HG03520 (cell line): ENCODE data around the gene PC.
"Not testable (repeated sequence)": the region's sequence is repeated elsewhere in the genome, so short reads cannot be mapped to it uniquely, and the experiment has no call there.

Experiments
- ATAC-seq: cut with Tn5 transposase; IDR thresholded peaks from one replicate; pipeline ENCODE4 v1.9.1; 2021; ENCODE audit warnings: mild to moderate bottlenecking, moderate library complexity; ENCODE audit not compliant: unreplicated experiment

Gene PC

DNA sequence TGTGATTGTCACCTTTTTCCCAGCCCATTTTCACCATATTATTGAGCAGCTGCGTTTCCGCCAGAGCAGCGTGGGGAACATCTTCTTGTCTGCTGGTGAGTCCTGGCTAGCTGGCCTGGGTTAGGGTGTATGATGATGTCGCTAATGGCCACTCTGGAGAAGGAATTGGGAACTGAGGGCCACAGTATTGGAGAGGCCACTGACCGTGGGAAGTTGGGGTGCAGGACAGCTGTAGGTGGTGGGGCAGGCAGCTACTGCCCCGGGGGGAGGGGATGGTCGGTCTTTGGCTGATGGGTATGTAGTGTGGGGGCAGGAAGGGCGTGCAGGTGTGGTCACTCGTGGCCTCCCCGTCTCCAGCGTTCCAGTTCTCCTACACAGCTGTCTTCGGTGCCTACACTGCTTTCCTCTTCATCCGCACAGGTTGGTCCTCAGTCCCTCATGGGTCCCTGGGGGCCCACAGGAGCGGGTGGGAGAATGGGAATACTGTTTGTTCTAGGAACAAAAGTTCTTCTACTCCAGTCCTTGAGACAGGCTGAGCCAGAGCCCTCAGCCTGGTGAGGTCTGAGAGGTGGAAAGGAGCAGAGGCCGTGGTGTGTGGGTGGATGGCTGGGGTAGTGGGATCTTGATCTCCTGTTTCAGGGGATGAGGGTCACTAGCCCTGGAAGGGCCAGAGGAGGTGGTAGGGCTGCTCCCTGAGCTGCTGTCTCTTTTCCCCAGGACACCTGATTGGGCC is 112.9 kb downstream of the PC start:
- ATAC-seq, result no peak

DNA sequence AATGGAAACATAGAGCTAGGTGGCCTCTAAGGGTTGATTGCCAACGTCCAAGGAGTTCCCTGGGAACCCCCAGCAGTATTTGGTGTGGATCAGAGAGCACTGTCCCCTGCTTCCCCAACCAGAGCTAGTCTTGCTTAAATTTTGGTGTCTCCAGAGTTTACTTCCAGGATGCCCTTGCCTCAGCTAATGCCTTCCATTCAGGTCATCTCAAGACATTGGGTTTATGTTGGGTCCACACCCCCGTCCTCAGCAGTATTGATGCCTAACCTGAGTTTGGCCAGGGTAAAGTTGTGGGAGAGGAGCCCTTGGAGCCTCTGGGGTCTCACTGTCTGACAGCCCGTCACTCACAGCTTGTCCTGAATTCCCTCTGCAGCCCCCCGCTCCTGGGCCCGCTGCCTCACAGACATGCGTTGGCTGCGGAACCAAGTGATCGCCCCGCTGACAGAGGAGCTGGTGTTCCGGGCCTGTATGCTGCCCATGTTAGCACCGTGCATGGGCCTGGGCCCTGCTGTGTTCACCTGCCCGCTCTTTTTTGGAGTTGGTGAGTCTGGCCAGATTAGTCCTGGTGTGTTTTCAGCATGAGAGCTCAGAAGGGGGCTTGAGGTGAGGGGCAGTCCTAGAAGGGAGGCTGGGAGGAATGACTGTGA is 113.6 kb downstream of the PC start:
- no peak for ATAC-seq

DNA sequence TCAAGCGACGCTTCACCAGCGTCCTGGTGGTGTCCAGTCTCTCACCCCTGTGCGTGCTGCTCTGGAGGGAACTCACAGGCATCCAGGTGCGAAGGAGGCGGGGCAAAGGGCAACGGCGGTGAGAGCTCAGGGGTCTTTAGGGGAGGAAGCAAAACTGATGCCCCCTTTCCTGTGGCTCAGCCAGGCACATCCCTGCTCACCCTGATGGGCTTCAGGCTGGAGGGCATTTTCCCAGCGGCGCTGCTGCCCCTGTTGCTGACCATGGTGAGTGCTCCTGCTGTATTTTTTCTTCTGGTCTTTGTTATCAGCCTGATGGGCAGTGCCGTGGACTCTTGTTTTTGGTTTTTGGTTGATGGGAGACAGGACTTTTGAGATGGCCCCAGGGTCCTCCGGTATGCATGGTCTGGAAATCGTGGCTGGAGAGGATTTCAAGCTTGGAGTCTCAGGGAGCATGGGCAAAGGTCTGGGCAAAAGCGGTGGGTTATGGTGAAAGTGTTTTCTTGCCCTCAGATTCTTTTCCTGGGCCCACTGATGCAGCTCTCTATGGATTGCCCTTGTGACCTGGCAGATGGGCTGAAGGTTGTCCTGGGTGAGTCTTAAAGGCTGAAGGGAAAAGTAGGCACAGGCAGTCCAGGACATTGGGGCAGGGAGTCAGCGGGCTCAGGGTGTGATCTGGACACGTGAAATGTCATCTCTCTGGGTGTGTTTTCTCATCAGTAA is 114.2 kb downstream of the PC start:
- no peak for ATAC-seq

DNA sequence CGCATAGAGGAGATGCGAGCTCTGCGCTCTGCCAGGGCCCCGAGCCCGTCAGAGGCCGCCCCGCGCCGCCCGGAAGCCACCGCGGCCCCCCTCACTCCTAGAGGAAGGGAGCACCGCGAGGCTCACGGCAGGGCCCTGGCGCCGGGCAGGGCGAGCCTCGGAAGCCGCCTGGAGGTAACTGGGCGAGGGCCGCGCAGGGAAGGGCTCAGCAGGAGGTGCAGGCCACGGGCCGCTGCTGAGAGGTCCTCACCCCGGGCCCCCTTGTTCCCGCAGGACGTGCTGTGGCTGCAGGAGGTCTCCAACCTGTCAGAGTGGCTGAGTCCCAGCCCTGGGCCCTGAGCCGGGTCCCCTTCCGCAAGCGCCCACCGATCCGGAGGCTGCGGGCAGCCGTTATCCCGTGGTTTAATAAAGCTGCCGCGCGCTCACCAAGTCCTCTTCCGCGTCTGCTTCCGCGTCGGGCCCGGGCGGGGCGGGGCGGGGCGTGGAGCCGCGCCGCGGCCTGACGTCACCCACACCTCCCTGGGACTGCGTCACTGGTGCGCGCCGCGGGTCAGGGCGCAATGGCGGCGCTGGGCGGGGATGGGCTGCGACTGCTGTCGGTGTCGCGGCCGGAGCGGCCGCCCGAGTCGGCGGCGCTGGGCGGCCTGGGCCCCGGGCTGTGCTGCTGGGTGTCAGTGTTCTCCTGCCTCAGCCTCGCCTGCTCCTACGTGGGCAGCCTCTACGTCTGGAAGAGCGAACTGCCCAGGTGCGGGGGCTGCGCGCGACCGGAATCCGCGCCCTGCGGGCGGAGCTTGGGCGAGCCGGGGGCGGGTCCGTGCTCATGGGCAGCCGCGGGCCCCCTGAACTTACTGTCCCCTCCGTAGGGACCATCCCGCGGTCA is 115.0 kb downstream of the PC start, which contains the start of gene RCE1:
TSS of gene RCE1 (plus strand) at position 546 of the 880 bp plus-strand sequence. CDS start at position 561, 15 bp downstream.
- ATAC-seq, result peak; percentile 67

DNA sequence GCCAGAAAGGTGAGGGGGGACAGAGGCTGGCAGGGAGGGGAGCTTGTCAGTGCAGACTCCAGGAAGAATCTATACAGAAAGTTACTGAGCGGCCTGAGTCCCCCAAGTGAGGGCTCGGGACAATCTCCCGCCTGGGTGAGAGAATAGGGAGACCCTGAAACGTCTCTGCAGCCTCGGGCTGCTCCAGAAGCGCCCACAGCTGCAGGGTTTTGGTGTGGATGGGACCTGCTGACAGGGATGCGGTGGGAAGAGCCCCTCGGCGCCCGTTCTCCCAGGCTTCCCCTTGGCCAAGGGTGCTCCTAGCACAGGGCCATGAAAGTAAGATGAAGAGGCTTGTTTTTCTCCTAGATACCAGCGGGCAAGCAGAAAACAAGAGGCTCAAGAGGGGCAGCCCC is 115.7 kb downstream of the PC start:
- ATAC-seq, result peak; percentile 5

DNA sequence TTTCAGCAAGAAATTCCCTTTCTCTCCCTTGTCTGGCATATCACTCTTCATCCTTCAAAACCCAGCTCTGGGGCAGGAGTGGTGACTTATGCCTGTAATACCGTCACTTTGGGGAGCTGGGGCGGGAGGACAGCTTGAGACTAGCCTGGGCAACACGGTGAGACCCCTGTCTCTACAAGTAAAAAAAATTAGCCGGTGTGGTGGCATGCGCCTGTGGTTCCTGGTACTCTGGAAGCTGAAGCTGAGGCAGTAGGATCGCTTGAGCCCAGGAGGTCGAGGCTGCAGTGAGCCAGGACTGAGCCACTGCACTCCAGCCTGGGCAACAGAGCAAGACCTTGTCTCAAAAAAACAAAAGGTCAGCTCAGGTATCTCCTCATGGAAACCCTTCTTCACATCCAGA is 116.3 kb downstream of the PC start:
- no peak for ATAC-seq

DNA sequence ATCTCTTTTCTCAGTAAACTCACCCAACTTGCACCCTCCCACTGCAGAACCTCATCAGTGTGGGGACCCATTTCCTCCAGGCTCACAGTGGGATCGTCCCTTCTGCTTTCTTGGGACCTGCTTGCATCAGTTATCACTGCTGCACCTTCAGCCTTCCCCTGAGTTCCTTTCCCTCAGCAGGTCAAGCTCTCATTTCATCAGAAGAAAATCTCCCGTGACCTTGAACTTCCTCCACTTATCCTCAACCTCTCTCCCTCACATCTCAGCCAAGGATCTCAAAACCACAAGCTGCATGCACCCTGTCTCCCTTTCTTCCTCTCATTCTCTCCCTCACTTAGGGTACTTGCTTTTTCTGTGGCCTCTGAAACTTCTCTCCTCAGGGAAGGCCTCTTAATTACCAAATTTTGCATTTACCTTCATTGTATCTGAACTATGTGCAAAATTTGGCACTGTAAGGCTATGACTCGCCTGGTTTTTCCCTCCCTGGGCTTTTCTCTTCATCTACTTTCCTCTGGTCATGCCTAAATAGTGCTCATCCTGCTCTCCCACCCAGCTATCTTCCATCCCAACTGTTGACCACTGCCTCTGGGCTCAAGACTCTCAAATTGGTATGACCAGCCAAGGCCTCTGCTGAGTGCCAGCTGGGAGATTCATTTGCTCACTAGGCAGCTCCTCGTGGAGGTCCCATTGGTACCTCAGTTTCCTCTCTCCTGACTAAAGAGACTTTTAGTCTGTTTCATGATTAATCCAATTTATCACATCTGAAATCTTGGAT is 117.7 kb downstream of the PC start:
- ATAC-seq, result no peak

DNA sequence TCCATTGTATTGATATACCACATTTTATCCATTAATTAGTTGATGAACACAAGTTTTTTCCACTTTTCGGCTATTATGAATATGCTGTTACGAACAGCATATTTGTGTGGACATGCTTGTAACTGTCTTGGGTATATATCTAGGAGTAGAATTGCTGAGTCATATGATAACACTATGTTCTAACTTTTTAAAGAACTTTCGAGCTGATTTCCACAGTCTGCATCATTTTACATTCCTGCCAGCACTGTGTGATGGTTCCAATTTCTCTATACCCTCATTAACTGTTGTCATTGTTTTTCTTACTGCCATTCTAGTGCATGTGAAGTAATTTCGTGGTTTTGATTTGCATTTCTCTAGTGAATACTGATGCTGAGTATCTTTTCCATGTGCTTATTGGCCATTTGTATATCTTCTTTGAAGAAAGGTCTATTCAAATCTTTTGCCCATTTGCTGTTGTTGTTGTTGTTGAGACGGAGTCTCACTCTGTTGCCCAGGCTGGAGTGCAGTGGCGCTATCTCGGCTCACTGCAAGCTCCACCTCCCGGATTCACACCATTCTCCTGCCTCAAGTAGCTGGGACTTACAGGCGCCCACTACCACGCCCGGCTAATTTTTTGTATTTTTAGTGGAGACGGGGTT is 122.3 kb downstream of the PC start:
- no peak for ATAC-seq

DNA sequence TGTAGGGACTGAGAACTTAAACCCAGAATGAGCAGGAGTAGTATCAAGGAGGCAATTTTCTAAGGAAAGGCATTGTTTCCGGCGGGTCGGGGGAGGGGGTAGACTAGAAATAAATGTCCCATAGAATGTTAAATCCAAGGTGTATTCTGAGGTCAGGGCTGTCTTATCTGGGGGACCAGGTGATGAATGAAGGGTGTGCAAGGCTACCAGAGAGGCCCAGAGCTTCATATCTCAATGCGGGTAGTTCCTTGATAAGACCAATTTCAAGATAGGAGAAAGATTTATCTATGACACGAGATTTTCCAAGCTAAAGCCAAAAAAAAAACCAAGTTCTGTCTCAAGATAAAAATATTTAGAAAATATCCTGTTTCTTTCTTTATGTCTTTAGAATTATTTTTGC is 123.2 kb downstream of the PC start:
- ATAC-seq, result no peak

DNA sequence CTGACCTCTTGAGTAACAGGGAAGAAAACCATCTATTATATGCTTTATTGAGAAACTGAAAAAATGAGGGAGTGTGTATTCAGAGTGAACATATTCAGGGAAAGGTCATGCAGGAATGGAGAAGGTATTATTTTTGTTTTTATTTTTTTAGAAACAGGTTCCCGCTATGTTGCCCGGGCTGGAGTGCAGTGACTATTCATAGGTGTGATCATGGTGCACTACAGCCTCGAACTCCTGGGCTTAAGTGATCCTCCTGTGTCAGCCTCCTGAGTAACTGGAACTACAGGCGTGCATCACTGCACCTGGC is 123.7 kb downstream of the PC start:
- ATAC-seq, result no peak

DNA sequence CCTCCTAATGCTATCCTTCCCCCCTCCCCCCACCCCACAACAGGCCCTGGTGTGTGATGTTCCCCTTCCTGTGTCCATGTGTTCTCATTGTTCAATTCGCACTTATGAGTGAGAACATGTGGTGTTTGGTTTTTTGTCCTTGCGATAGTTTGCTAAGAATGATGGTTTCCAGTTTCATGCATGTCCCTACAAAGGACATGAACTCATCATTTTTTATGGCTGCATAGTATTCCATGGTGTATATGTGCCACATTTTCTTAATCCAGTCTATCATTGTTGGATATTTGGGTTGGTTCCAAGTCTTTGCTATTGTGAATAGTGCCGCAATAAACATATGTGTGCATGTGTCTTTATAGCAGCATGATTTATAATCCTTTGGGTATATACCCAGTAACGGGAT is 133.6 kb downstream of the PC start:
- not testable (repeated sequence) for ATAC-seq

DNA sequence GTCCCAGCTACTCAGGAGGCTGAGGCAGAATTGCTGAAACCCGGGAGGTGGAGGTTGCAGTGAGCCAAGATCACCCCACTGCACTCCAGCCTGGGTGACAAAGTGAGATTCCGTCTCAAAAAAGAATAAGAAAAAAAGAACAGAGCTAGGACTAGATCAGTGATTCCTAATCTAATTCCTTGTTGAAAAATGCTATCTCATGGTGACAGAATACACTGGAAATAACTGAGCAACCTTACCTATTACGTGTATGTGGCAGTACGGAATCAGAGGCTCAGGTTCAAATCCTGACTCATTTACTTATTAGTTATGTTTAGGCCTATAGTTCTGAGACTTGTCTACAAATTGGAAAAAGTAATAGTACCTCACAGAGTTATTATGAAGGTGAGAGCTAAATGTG is 134.5 kb downstream of the PC start:
- ATAC-seq, result no peak

DNA sequence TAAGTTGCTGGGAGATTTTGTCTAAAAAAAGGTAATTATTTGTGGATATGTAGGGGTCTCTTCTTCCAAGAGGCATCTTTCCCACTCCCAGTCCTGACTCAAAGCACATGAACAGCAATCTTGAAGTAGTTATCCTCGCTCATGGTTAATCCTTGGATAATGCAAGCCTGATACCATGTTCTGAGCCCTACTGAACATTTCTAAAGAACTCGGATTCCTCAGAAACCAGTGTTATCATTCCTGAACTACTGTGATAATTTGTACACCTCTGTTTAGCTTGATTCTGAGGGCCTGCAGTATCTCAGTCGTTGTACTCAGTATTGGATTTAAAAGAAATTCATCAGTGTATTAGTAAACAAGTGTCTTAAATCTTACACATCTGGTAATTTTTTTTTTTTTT is 137.3 kb downstream of the PC start:
- ATAC-seq, result no peak

DNA sequence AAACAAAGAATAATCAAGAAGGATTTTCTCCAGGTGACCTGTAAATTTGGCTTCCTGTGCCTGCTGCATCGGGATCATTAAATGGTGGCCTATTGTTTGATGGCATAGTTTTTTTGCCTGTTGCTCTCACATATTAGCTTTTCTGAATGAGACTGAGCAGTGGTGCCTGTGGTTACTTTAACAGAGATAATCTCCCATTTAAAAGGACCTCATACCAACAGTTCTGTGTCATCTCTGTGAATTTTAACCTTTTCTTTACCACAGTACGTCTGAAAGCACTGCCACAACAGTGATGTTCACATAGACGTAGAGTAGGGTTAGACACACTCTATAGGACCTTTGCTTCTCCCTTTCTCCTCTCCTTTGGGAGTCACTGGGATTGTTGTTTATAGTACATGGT is 137.8 kb downstream of the PC start:
- no peak for ATAC-seq

DNA sequence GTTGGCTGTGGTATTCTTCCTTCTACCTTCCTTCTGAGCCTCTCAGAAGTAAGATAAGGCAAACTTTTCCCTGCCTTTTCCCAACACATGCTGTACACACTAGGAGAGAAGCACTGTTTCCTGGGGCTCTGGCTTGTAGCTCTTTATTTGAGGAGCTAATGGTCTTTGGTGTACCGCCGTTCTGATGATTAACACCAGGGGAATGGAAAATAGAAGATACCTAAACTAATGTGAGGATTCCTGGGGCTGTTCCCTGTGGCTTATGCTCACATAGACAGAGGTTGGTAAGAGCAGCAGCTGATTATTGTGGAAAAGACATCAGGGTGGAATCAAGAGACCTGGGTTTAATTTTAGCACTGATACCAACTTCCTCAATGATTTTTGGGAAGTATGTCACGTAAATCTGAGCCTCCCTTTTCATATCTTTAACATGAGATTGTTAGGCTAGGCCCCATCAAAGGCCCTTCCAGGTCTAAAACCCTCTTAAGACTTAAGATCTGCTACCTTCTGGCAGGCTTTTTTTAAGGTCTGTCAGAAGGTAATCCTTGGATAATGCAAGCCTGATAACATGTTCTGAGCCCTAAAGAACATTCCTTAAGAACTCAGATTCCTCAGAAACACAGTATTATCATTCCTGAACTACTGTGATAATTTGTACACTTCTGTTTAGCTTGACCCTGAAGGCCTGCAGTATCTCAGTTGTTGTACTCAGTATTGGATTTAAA is 139.8 kb downstream of the PC start:
- no peak for ATAC-seq

DNA sequence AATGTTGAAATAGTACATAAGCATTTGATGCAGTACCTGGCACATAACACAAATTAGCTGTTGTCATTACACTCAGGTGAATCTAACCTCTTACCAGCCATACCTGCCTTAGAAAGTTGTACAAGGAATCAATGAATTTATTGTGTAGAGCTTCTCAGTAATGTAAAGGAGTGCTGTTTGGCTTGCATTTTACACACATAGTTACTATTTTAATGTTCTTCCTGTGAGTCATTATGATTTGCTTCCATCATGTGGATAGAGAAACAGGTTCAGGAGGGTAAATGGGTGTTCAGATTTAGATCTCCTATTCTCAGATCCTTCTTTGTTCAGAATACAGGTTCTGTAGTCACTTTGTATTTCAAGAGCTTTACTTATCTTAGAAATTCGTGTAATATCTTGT is 142.5 kb downstream of the PC start:
- no peak for ATAC-seq

DNA sequence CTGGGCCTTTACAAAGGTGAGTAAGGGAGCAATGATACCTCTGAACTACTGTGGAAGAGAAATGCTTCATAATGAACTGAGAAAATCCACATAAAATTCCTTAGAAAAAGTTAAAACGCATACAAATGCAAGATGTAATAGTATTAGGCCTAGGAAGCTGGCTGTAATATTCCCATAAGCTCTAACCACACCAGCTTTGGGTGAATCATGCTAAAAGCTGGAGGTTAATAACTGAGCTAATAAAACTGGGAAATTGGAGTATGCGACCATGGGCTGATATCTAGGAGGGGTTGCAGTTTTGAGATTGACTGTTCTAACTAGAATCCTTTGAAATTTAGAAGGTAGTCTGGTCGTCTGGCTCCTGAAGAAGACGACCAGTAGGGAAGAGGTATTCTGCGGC is 143.5 kb downstream of the PC start:
- ATAC-seq, result no peak

DNA sequence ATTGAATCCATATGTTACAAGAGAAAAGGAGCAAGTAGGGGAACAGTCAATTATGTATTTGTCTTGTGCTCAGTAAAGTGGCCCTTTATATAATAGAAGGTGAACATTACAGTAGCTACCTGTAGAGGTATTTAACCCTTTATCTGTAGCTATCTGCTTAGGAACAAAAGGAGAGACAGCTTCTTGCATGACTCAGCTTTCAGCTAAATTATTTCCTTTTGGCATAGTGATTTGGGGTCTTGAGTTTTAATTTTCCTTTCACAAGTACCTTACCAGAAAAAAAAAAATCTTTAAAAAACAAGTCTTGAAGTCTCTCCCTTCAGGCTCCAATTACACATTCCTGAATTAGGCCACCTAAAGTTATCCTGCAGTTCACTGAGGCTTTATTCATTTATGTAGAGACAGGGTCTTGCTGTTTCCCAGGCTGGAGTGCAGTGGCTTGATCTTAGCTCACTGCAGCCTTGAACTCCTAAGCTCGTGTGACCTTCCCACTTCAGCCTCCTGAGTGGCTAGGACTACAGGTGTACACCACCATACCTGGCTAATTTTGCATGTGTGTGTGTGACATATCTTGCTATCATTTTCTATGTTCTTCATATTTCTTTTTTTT is 147.5 kb downstream of the PC start:
- ATAC-seq, result no peak

DNA sequence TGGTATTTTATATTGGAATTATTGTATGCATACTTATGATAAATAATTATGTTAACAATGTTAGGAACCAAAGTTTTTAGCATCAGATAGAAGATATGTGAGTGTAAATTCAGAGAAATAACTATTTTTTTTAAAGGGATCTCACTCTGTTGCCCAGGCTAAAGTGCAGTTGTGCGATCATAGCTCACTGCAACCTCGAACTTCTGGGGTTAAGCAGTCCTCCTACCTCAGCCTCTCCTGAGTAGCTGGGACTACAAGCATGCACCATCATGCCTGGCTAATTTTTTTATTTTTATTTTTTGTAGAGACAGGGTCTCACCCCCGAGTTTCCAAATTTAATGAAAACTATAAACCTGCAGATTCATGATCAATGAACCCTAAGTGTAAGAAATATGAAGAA is 148.6 kb downstream of the PC start:
- no peak for ATAC-seq
